Karpas-422 (cell line): ENCODE results near the gene ATL2. TPM values are rescaled to one million over a fixed set of nuclear protein-coding genes. Genes with fewer than 3 reads are reported as not detected.
A peak's percentile ranks its signal among the peaks of the same experiment; 100 is the strongest.

Experiments used
- DNase-seq: peaks from one replicate; pipeline ENCODE4 v3.0.0-alpha.2; 2015
- H2AFZ ChIP-seq: fragments of 200-600 bp; sonication (generic); 2 replicates; pipeline ENCODE4 v1.6.1; 2014; ENCODE audit warnings: antibody characterized with exemption, low read length, mixed read lengths
- H3K27ac ChIP-seq: fragments of 200-600 bp; sonication (generic); 2 replicates; pipeline ENCODE4 v1.5.1; 2014; ENCODE audit warnings: mild to moderate bottlenecking, low read length, moderate library complexity
- H3K27me3 ChIP-seq: fragments of 200-600 bp; sonication (generic); 2 replicates; pipeline ENCODE4 v1.6.1; 2014; ENCODE audit warnings: low read length, mixed read lengths
- H3K36me3 ChIP-seq: fragments of 200-600 bp; sonication (generic); 2 replicates; pipeline ENCODE4 v1.6.1; 2014; ENCODE audit warnings: low read length, mixed read lengths; ENCODE audit not compliant: insufficient read depth
- H3K4me1 ChIP-seq: fragments of 200-600 bp; sonication (generic); 2 replicates; pipeline ENCODE4 v1.6.1; 2014; ENCODE audit warnings: mild to moderate bottlenecking, low read length, mixed read lengths
- H3K4me2 ChIP-seq: fragments of 200-600 bp; sonication (generic); 2 replicates; pipeline ENCODE4 v1.6.1; 2014; ENCODE audit warnings: low read length, low read depth, mild to moderate bottlenecking; ENCODE audit not compliant: poor library complexity, severe bottlenecking
- H3K4me3 ChIP-seq: fragments of 200-600 bp; sonication (generic); 2 replicates; pipeline ENCODE4 v1.5.1; 2014; ENCODE audit warnings: mild to moderate bottlenecking, antibody characterized with exemption, low read length, mixed read lengths
- H3K79me2 ChIP-seq: fragments of 200-600 bp; sonication (generic); 2 replicates; pipeline ENCODE4 v1.6.1; 2014; ENCODE audit warnings: mild to moderate bottlenecking, low read length, mixed read lengths
- H3K9ac ChIP-seq: fragments of 200-600 bp; sonication (generic); 2 replicates; pipeline ENCODE4 v1.6.0; 2014; ENCODE audit warnings: low read length
- H3K9me2 ChIP-seq: fragments of 200-600 bp; sonication (generic), shearing (Covaris generic); replicated peaks from 2 replicates; pipeline ENCODE4 v1.6.0; 2014; ENCODE audit warnings: mild to moderate bottlenecking, low read length, moderate library complexity; ENCODE audit not compliant: insufficient read depth
- H3K9me3 ChIP-seq: fragments of 300-700, 200-600 bp; sonication (generic); 2 replicates; pipeline ENCODE4 v1.6.1; 2014; ENCODE audit warnings: low read length, mixed read lengths
- H4K20me1 ChIP-seq: fragments of 200-600 bp; sonication (generic); 2 replicates; pipeline ENCODE4 v1.6.1; 2014; ENCODE audit warnings: mild to moderate bottlenecking, antibody characterized with exemption, low read length, low read depth; ENCODE audit not compliant: insufficient read depth
- total RNA-seq: library from RNA; depleted of rRNA; stranded (reverse); fragments of >200 nt; shearing (Covaris generic); gene quantifications from 2 replicates; pipeline ENCODE4 v1.2.3, GENCODE V29; 2014; ENCODE audit warnings: low replicate concordance

The ATL2 gene
- total RNA-seq, 1 experiment from 2014 or later: 154 TPM

GRCh38 chr2:38370664-38371063 lies 6.4 kb downstream of the ATL2 start:
- no peak overlapping the region for H3K4me3 ChIP-seq
- no peaks in the 10 kb centered on the region for H3K9me2 ChIP-seq
- peaks cover 43% of the 10 kb centered on the region for H3K4me1 ChIP-seq
- H3K27ac ChIP-seq: 0 out of 2 replicates have a peak overlapping the region, but pooled peaks have one; percentile 17
- peaks cover 57% of the 10 kb centered on the region for H4K20me1 ChIP-seq
- no peak overlapping the region for H3K4me2 ChIP-seq
- H2AFZ ChIP-seq: no peak overlapping the region
- peaks cover 97% of the 10 kb centered on the region for H3K79me2 ChIP-seq
- peaks cover 15% of the 10 kb centered on the region for H3K36me3 ChIP-seq
- H3K9ac ChIP-seq: no peak overlapping the region
- peak; percentile 52 for DNase-seq
- H3K27me3 ChIP-seq: no peaks in the 10 kb centered on the region
- H3K9me3 ChIP-seq: no peaks in the 10 kb centered on the region

GRCh38 chr2:38362232-38362631 lies 14.8 kb downstream of the ATL2 start:
- no peaks in the 10 kb centered on the region for H3K9me2 ChIP-seq
- H2AFZ ChIP-seq: no peak overlapping the region
- H3K36me3 ChIP-seq: peaks cover 33% of the 10 kb centered on the region; the same call in 1 of the 2 replicates
- H3K27me3 ChIP-seq: no peaks in the 10 kb centered on the region
- H3K79me2 ChIP-seq: peaks cover 98% of the 10 kb centered on the region
- no peak overlapping the region for H3K4me2 ChIP-seq
- no peak for DNase-seq
- H3K27ac ChIP-seq: no peak overlapping the region
- H4K20me1 ChIP-seq: peaks cover 47% of the 10 kb centered on the region
- H3K9me3 ChIP-seq: no peaks in the 10 kb centered on the region
- no peak overlapping the region for H3K4me3 ChIP-seq
- H3K4me1 ChIP-seq: peaks cover 4% of the 10 kb centered on the region; the same call in 1 of the 2 replicates
- H3K9ac ChIP-seq: no peak overlapping the region

GRCh38 chr2:38360177-38360576 lies 16.9 kb downstream of the ATL2 start:
- Histone ChIP-seq H3K9me2 (no peaks in the 10 kb centered on the region), H3K79me2 (peaks cover 97% of the 10 kb centered on the region), H3K4me1 (no peaks in the 10 kb centered on the region; the same call in 1 of the 2 replicates), H3K27ac (no peak overlapping the region), H3K36me3 (peaks cover 44% of the 10 kb centered on the region; the same call in 1 of the 2 replicates), H3K9ac (no peak overlapping the region), H3K4me3 (no peak overlapping the region), H2AFZ (no peak overlapping the region), H4K20me1 (peaks cover 32% of the 10 kb centered on the region), H3K27me3 (no peaks in the 10 kb centered on the region), H3K9me3 (no peaks in the 10 kb centered on the region), H3K4me2 (no peak overlapping the region)
- no peak for DNase-seq

- peaks cover 88% of the 10 kb centered on the region for H3K79me2 ChIP-seq
- peaks cover 5% of the 10 kb centered on the region; the same call in 1 of the 2 replicates for H4K20me1 ChIP-seq
- no peak overlapping the region for H2AFZ ChIP-seq
- DNase-seq: no peak
- no peak overlapping the region for H3K4me3 ChIP-seq
- H3K4me2 ChIP-seq: no peak overlapping the region
- no peaks in the 10 kb centered on the region for H3K4me1 ChIP-seq
- peak overlapping the region; percentile 49 for H3K27ac ChIP-seq
- H3K9me3 ChIP-seq: no peaks in the 10 kb centered on the region
- peaks cover 38% of the 10 kb centered on the region for H3K36me3 ChIP-seq
- H3K9me2 ChIP-seq: no peaks in the 10 kb centered on the region
- H3K9ac ChIP-seq: no peak overlapping the region
- no peaks in the 10 kb centered on the region for H3K27me3 ChIP-seq
Observed at GRCh38 chr2:38353402-38353801, 23.7 kb downstream of the ATL2 start.

- no peak for DNase-seq
- no peaks in the 10 kb centered on the region for H3K27me3 ChIP-seq
- no peak overlapping the region for H3K27ac ChIP-seq
- peaks cover 7% of the 10 kb centered on the region for H4K20me1 ChIP-seq
- H3K9ac ChIP-seq: no peak overlapping the region
- H3K36me3 ChIP-seq: peaks cover 30% of the 10 kb centered on the region
- peaks cover 88% of the 10 kb centered on the region for H3K79me2 ChIP-seq
- H3K4me3 ChIP-seq: no peak overlapping the region
- H3K4me2 ChIP-seq: no peak overlapping the region
- no peaks in the 10 kb centered on the region for H3K4me1 ChIP-seq
- H3K9me3 ChIP-seq: no peaks in the 10 kb centered on the region
- no peak overlapping the region for H2AFZ ChIP-seq
- H3K9me2 ChIP-seq: no peaks in the 10 kb centered on the region
Observed at GRCh38 chr2:38352336-38352735, 24.7 kb downstream of the ATL2 start.

GRCh38 chr2:38345323-38346038 lies 31.6 kb downstream of the ATL2 start:
- Histone ChIP-seq H4K20me1 (peaks cover 13% of the 10 kb centered on the region; the same call in 1 of the 2 replicates), H3K36me3 (peaks cover 68% of the 10 kb centered on the region), H3K79me2 (peaks cover 87% of the 10 kb centered on the region), H3K27ac (no peak overlapping the region), H3K4me1 (0 out of 2 replicates have a peak, but pooled peaks cover 5% of the 10 kb centered on the region), H3K9ac (no peak overlapping the region), H3K9me3 (no peaks in the 10 kb centered on the region), H2AFZ (no peak overlapping the region), H3K4me2 (no peak overlapping the region), H3K27me3 (no peaks in the 10 kb centered on the region), H3K9me2 (no peaks in the 10 kb centered on the region), H3K4me3 (no peak overlapping the region)
- no peak for DNase-seq

- Histone ChIP-seq H3K4me1 (0 out of 2 replicates have a peak, but pooled peaks cover 5% of the 10 kb centered on the region), H3K36me3 (peaks cover 67% of the 10 kb centered on the region), H3K9me2 (no peaks in the 10 kb centered on the region), H3K79me2 (peaks cover 85% of the 10 kb centered on the region), H3K27ac (no peak overlapping the region; the same call in 1 of the 2 replicates), H3K9ac (no peak overlapping the region), H3K27me3 (no peaks in the 10 kb centered on the region), H2AFZ (no peak overlapping the region), H3K4me2 (no peak overlapping the region), H3K4me3 (no peak overlapping the region), H3K9me3 (no peaks in the 10 kb centered on the region), H4K20me1 (peaks cover 13% of the 10 kb centered on the region; the same call in 1 of the 2 replicates)
- no peak for DNase-seq
Observed at GRCh38 chr2:38344813-38345212, 32.3 kb downstream of the ATL2 start.

GRCh38 chr2:38343212-38343611 lies 33.9 kb downstream of the ATL2 start:
- H3K27me3 ChIP-seq: no peaks in the 10 kb centered on the region
- H3K9me2 ChIP-seq: no peaks in the 10 kb centered on the region
- peaks cover 91% of the 10 kb centered on the region for H3K79me2 ChIP-seq
- H3K4me3 ChIP-seq: no peak overlapping the region
- H3K27ac ChIP-seq: no peak overlapping the region
- H4K20me1 ChIP-seq: peaks cover 13% of the 10 kb centered on the region; the same call in 1 of the 2 replicates
- DNase-seq: no peak
- peaks cover 71% of the 10 kb centered on the region for H3K36me3 ChIP-seq
- no peak overlapping the region for H3K4me2 ChIP-seq
- no peaks in the 10 kb centered on the region for H3K9me3 ChIP-seq
- H2AFZ ChIP-seq: no peak overlapping the region
- no peak overlapping the region for H3K9ac ChIP-seq
- H3K4me1 ChIP-seq: 0 out of 2 replicates have a peak, but pooled peaks cover 5% of the 10 kb centered on the region
